Myocyte (in vitro differentiated cells): ENCODE data around the gene TNIK. TPM values are rescaled to one million over a fixed set of nuclear protein-coding genes. Genes with fewer than 3 reads are reported as not detected.

Experiments
- DNase-seq: peaks from one replicate; pipeline ENCODE4 v3.0.0-alpha.2; 2012; ENCODE audit warnings: low read depth
- total RNA-seq: library from RNA; depleted of rRNA; stranded (reverse); fragments of >200 nt; gene quantifications from 2 replicates; pipeline ENCODE4 v1.2.3, GENCODE V29; 2014

Gene TNIK
- total RNA-seq, 1 donor from 2014 or later: 6.7 TPM

DNA sequence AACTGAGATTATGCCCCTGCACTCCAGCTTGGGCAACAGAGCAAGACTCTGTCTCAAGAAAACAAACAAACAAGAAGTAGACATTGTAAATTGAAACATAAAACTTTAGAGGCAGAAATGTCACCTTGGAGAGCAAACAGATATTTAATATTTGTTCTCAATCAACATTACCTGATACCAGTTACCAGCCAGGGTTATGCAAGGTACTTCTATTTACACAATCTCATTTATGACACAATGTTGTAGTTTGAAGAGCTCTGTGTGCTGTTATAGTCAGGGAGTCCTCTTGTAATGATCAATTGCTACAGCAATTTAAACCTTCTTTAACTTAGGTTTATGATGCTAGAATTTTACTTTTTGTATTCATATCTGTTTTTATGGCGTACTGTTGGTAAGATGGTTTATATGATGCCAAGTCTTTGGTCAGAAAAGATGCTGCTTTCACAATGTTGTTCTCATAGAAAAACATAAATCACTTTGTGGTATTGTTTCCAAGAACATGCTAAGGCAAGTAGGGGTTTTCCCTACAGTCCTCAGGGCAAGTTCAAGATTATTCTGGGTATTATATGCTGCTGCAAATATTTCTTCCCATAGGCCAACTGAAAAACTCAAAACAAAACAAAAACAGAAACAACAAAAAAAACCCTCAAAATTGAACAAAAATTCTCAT is 173.5 kb downstream of the TNIK start:
- no peak for DNase-seq

DNA sequence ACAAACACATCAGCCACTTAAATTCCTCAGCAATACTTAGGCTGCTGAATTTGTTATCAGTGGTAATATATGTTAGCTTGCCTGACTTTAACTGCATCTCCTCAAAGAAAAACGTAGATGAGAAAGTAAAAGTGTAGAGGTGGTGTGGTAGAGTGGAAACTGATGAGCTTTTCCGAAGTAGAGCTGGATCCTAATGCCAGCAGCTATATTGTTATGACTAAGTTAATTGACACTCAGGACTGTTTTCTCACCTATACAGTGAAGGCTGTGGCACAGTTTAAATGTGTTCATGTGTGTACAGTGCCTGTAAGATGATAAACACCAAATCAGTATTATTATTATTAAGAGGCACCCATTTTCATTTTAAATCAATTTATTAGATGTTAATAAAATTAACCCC is 174.9 kb downstream of the TNIK start:
- DNase-seq: no peak

DNA sequence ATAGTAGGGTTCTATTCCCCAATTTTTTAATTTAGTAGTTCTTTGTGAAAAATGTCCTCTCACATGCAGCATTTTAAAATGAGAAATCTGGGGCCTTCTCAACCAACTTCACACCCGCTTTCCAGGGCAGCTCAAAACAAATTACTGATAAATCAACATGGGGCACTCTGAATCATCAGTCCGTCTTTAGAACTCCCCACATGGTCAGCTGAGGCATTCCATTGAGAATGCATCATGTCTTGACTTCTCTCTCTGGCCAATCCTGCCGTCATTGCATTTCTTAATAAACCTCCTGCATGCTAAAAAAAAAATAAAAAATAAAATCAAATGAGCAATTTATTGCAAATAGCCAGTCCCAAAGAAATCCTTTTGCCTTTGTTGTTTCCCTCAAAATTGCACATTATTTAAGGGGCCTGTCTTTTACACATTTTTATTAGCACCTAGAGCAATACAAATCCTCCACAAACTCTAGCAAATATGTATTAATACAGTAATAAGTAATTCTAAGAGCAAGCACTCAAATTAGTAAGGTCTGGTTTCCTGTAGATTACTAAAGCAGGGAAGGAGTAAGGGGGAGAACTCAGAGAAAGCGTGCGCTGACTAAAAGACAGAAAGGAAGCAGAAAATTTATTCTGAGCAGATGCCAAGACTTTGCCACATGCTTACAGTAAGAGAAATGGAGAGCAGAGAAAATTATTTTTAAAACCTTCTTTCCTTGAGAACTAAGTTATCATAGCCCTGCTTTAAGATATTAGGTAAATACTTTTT is 175.7 kb downstream of the TNIK start:
- peak; percentile 96 for DNase-seq

DNA sequence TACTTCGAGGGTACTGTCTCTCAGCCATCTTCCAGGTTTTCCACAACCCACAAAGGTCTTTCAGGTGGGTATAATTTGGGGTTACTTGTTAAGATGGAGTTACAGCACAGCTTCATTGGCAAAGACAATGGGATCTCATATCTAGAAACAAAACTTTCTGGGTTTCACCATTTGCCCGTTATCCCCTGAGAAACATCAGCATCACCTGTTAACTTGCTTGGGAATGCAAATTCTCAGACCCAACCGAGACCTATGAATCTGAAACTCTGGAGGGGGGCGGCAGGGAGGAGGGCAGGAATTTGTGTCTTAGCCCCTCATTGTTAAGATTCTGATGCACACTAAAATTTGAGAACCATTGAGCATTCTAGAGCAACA is 176.4 kb downstream of the TNIK start:
- no peak for DNase-seq

DNA sequence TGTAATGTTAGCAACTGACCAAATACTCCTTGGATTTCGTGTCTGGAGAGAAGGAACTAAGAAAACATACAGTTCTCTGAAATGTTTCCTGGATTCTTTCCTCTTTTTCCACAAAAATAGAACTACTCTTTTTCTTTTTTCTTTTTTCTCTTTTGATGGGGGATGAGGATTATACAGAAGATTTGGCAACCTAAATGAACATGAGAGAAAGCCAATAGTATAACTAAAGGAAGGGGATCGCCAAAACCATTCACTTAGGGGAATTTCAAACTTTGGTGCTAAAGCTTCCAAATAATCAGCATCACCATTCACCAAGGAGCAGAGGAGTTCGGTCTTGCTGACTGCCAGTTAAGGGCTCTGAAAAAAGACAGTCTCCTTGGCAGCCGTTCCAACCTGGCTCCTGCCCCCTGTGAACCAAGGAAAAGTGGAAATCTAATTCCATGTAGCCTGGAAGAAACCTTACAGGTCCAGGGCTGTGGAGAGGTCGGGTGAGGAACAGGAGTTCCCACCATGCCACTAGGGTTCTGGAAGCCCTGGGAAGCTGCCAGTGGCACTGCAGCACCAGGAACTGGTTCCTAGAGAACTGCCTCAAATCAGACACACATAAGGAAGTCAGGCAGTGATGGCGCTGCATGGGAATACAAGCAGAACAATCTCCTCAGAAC is 176.9 kb downstream of the TNIK start:
- peak; percentile 40 for DNase-seq

DNA sequence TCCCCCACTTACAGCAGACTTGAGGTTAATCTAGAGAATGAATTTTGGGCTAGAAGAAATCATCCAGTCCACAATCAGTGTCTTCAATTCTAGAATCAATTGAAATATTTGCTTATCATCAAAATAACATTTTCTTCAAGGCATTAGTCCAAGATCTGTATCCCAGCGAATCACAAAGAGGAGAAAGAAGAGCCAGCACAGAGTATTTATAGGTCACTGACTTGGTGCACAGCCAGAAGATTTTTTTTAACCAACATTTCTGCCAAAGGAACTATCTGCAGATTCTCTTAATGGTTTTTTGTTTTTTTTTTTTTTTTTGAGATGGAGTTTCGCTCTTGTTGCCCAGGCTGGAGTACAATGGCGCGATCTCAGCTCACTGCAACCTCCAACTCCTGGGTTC is 178.2 kb downstream of the TNIK start:
- peak; percentile 70 for DNase-seq

DNA sequence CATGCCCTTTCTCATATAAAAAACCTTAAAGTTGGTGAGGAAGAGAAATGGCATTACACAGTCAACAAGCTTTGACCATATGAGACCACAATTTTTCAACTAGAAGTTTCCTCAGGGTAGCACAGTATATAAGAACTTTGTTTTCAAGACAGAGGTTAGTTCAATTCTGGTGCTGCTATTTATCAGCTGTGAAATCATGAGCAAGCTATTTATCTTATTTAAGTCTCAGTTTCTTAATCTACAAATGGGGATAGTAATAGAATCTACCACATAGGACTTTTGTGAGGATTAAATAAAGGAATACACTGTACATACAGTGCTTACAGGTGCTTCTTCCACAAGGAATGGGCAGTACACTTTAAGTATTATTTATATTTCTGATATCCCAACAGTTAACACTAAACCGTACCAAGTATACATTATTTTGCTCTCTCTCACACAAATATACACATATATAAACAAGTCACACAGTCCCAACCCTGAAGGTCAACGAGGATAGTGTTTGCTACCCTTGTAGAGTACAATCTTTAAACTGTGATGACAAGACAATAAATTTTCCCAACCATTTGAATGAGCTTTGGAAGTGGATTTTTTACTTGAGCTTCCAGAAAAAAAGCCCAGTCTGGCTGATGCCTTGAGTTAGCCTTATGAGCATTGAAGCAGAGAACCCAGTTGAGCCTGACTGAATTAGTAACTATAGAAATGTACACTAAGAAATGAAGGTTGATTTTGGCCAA is 178.8 kb downstream of the TNIK start:
- DNase-seq: no peak

DNA sequence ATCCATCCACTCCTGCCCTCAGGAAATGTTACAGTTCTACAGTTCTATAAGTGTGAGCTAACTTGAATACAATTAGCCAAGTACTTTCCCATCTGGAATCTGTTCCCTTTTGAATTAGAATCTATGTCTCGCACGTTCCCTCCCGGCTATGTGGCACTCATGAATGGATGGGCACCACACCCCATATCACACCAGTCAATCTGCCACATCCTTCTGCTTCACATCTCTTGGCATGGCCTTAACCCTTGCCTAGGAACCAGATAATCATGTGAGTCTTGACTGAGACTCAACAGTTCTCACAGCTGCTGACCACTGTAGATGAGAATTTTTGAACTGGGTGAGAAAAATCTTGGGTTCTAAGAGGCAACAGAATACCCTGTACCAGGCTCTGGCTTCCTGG is 180.2 kb downstream of the TNIK start:
- no peak for DNase-seq

DNA sequence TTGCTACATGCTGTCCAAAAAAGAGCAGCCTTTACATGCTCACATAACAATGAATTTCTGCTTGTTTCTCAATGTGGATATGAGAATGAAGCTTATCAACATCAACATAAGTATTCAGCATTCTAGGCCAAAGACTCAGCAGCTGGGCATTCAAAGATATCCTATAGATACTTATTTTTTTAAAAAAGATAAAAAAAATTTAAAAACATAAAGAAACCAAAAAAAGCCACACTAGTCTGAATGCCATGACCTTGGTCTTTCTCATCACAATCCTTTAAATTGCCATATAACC is 182.0 kb downstream of the TNIK start:
- DNase-seq: no peak

DNA sequence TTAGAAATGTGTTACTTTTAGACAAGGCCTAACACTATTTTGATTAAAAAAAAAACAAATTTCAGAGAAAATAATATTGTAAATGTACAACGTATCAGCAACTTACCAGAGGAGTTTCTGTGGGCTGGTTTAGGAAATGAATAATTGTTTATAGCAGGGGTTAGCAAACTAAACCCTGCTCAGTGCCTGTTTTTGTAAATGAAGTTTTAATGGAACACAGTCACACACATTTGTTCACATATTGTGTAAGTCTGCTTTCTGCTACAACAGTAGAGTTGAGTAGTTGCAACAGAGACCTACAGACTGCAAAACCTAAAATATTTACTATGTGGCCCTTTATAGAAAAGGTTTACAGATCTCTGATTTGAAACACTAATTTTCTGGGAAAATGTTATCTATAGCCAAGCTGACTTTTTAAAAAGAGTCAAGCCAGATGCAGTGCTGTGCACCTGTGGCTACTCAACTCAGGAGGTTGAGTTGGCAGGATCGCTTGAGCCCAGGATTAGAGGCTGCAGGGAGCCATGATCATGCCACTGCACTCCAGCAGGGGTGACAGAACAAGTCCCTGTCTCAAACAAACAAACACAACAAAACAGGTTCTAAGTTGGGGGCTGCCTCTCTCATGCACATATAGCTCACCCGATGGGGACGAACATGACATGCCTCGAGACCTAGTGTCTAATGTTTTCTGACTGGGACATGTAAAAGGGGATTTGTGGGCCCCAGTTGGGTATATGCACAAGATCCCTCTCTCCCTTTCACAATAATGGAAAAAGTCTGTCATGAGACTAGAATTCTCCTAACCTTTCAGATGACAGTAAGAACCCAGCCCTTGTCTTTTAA is 182.5 kb downstream of the TNIK start:
- no peak for DNase-seq

DNA sequence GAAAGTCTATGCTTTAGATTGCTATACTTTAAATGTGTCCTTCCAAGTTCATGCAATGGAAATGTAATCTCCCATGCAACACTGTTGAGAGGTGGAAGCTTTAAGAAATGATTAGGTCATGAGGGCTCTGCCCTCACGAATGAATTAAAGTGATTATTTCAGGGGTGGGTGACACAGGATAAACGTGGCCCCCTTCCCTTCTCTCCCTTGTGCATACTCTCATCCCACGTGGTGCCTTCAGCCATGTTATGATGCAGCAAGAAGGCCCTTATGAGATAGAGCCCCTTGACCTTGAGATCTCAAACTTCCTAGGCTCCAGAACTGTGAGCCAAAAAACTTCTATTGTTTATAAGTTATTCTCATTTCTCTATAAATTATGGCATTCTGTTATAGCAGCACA is 183.3 kb downstream of the TNIK start:
- DNase-seq: no peak

DNA sequence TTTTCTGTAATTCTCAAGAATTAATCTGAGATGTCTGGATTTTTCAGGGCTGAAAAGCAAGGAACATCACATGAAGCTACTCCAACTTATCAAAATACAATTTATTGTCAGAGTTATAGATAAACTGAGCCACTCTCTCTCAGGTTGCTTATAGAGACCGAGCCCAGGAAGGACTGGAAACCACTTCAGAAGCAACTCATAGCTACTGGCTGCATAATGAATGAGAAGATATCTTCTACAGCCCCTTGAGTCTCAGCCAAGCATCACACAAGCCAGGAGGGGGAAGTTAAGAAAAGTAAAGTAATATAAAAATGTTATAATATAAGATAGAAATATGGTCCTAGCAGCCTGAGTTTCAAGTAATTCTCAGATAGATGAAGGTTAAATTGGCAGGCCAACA is 186.0 kb downstream of the TNIK start:
- no peak for DNase-seq

DNA sequence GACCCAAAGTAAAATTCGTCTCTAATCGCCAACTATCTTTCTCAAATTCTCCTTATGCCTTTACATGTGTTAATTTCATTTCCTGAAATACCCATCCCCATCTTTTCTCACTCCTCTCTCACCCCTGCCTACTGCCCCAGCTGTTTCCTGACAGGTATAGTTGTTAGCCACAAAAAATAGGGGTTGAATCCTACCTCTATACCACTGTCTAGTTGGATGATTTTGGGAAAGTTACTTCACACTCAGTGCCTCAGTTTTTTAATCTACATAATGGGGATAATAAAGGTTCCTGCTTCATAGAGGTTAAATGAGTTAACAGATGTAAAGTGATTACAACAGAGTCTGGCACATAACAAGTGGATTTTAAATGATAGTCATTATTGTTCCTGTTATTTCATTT is 189.7 kb downstream of the TNIK start:
- no peak for DNase-seq

DNA sequence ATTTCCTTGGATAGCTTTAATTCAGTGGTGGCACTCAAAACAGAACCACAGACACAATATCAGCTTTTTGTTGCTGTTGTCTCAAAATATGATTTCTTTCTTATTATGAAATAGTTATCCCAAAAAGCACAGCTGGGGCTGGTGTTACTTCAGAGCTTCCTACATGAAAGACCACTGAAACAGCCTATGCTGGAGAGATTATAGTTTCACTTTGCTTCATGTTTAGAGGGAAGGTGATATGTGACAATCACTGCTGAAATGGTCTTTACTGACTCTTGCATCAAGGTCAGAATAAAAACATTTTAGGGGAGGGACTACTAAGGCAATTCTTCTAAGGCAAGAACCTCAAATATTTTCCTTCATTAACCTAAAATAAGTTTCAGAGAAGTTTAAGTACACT is 190.7 kb downstream of the TNIK start:
- DNase-seq: no peak

DNA sequence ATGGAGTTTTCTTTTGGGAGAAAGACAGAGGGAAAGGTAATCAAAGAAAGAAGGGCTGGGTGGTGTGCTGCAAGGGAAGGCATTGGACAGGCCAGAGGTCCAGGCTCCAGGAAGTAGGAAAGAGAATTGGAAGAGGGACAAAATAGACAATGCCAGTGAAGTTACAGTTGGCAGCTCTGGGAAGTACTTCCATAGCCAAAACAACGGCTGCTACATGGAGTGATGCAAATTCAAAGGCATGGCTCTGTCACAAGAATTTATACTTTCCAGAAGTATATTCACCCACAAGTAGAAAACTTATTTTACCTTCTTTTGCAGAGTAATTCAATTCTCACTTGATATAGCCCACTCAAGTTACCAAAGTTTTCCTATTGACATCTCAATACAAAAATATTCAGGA is 191.5 kb downstream of the TNIK start:
- no peak for DNase-seq

DNA sequence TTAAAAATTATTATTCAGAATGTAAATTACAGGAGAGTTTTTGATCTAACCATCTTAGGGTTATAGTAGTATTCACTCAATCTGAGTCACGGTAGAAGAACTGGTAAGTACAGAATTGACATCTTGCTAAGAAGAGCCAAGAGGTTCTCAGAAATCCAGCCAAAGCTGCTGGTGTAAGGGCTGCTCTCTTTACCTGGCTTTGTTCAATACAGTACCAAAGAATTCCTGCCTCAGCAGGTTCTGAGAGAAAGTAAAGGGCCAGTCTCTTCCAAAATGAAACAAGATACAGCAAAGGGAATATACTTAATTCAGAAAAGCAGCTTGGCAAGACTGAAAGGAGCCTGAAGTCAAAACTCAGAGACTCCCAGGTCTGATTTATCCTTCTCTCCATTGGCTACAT is 193.1 kb downstream of the TNIK start:
- no peak for DNase-seq

DNA sequence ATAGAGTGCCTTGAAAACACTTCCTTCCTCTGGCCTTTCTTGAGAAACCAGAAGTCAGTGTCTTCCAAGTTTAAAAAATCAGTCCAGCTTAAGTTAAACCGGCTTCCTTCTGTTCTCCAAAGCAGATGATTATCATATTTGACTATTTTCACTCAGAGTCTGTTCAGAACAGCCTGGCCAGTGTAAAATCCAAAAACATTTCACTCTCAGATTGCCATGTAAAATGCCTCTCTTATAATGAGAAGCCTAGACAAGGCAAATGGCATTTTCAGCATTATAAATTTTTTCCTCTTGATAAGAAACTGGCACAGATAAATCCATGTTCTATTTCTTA is 193.5 kb downstream of the TNIK start:
- no peak for DNase-seq

DNA sequence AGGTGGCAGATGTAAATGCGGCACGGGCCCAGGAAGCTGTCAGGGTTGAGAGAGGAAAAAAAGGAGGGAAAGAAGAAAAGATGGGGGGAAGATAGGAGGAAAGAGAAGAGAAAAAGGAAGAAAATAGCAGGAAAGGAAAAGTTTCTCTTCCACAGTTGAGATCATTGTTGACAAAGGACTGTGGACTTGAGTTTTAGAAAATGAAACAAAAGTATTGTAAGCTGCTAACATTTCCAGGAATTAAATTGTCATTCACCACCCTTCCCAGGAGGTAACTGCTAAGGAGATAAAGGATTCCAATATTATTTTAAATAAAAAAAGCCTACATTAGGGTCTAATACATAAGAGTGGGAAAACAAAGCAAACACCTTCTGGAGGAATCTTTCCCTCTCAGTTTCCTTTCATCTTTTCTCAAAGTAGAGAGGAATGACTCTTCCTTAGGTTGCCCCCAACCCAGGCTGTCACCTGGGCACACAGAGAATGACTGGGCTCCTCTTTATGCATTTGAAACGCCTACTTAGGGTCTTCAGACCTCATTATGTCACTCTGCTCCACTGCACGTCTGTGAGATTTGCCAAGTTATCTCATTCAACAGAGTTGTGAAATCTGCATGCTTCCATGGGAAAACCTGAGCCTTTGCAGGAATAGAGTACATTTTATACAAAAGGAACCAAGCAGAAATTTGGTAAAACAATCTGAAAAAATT is 194.0 kb downstream of the TNIK start:
- no peak for DNase-seq

DNA sequence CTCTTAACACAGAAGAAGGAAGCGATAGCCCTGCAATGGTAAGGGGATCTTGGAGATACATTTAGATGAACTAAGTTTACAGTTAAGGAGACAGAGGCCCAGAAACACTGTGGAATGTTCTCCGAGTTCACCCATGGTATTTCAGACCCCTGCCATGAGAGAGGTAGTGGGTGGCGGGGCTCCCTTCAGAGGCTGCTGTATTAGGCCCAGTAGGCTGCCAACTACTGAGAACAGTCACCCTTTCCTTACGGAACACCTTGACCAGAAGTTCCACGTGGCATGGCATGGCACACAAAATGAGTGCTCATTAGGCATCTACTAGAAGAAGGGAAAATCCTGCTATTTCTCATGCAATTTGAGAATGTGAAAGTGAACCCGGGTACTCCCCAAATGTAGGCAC is 195.4 kb downstream of the TNIK start:
- DNase-seq: no peak

DNA sequence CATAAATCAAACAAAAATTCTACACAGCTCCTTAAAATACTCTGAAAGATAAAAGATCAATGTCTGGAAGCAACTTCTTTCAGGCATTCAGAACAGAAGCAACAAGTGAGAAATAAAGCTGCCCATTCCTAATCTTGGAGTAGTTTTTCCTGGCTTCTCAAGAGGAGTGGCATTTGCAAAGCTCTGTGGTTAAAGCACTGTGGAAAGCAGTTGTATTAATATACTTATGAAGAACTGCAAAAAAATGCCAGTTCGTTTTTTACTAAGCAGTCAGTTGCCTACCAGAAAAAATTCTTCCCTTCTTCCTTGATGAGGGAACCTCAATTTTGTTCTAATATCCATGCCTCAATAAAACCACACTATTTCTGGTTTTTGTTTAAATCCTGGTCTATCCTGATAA is 197.8 kb downstream of the TNIK start:
- DNase-seq: peak; percentile 73

DNA sequence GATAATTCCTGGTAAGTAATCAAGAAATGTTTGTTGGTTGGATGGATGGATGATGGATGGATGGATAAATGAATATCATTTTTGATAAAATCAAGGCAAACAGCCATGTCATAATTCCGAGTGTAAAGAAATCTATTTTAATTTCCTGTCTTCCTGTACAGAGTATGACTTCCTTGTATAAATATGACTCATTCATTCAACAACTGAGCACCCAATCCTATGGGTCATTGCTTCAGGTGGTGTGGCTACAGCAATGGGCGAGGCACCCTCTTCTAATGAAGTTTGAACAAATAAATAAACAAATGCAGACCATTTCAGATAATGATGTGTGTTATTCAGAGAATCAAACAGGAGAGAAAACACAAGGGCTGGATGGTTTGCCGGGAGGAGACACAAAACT is 198.7 kb downstream of the TNIK start:
- DNase-seq: peak; percentile 17
